Astrocyte of the spinal cord (primary cell): ENCODE data around the gene ITGA6.

Experiments used
- DNase-seq: peaks from one replicate; pipeline ENCODE4 v3.0.0; 2011; ENCODE audit warnings: low read depth, low spot score
- H3K4me3 ChIP-seq: 2 replicates; pipeline ENCODE4 v1.5.1; 2011; ENCODE audit warnings: low read depth, mild to moderate bottlenecking, low read length, moderate library complexity
- in situ Hi-C: cut with HindIII; loops from 2 replicates; pipeline ENCODE4 v1.10.0; 2017; ENCODE audit warnings: low sequenced_read_pairs
- TF ChIP-seq, protein P1 (sequence below): IDR thresholded peaks from 2 replicates; pipeline ENCODE4 v1.5.1; 2012; ENCODE audit warnings: low read depth, mild to moderate bottlenecking, low read length, inconsistent platforms

Gene ITGA6

GRCh38 chr2:172496160-172496608 is 68.8 kb downstream of the ITGA6 start:
- no peak for DNase-seq
- TF ChIP-seq, protein P1, sequence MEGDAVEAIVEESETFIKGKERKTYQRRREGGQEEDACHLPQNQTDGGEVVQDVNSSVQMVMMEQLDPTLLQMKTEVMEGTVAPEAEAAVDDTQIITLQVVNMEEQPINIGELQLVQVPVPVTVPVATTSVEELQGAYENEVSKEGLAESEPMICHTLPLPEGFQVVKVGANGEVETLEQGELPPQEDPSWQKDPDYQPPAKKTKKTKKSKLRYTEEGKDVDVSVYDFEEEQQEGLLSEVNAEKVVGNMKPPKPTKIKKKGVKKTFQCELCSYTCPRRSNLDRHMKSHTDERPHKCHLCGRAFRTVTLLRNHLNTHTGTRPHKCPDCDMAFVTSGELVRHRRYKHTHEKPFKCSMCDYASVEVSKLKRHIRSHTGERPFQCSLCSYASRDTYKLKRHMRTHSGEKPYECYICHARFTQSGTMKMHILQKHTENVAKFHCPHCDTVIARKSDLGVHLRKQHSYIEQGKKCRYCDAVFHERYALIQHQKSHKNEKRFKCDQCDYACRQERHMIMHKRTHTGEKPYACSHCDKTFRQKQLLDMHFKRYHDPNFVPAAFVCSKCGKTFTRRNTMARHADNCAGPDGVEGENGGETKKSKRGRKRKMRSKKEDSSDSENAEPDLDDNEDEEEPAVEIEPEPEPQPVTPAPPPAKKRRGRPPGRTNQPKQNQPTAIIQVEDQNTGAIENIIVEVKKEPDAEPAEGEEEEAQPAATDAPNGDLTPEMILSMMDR: no peak
- in situ Hi-C loops: no loop called here
- no peak overlapping the region for H3K4me3 ChIP-seq

- no peak overlapping the region for H3K4me3 ChIP-seq
- TF ChIP-seq, protein P1: no peak
- no peak for DNase-seq
- in situ Hi-C loops: no loop called here
Measured at GRCh38 chr2:172507199-172507598, 79.8 kb downstream of the ITGA6 start.

- in situ Hi-C loops: no loop called here
- TF ChIP-seq, protein P1: no peak
- DNase-seq: no peak
- no peak overlapping the region for H3K4me3 ChIP-seq
Measured at GRCh38 chr2:172510088-172510487, 82.7 kb downstream of the ITGA6 start.

DNA sequence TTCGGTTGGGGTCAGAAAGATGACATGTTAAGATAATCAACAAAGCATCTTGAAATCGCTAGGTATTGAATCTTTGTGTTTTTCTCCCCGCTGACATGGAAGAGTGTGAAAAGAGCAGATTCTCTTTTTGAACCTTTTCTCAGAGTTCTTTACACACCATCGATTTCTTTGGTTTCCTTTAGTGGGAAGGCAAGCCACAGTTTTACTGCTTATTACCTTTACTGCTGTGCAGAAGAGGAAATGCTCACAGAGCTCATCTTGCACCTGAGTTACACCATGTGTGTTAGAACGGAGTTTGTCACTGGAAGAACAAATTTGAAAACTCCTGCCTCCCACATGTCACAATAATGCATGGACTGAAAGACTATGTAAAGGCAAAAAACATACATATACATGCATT is 83.2 kb downstream of the ITGA6 start:
- no peak overlapping the region for H3K4me3 ChIP-seq
- in situ Hi-C loops: no loop called here
- DNase-seq: no peak
- TF ChIP-seq, protein P1: no peak

DNA sequence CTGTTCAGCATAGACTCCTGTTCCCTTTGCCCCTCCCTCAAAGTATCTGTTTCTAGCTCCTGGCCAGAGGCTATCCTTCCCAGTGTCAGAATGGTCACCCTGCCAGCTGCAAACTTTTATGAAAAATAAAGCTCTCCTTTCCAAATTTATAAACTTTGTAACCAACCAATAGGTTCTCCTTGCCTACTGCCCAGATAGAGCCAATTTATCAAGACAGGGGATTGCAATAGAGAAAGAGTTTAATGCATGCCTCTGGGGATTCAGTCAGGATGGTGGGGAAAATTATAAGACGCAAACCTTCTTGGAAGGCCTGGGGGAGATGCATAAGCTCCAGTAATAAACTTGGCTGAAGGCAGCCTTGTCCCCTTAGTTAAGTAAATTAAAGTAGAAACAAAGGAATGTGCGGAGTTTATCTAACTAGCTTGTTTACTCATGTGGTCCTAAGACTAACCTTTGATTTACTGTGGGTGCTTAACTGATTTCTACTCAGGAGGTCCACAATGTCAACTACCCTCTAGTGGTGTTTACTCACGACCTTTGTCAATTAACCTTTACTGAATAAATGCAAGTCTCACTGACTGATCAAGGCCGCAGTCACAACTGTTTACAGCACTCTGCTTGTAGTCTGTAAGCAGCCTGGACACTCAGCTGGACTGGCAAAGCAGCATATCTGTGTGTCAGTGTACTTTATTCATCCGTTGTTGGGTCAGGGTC is 85.6 kb downstream of the ITGA6 start:
- TF ChIP-seq, protein P1: no peak
- in situ Hi-C loops: no loop called here

GRCh38 chr2:172513524-172513900 is 86.1 kb downstream of the ITGA6 start:
- no peak overlapping the region for H3K4me3 ChIP-seq
- TF ChIP-seq, protein P1: no peak
- DNase-seq: no peak
- in situ Hi-C loops: no loop called here

More for the DNA sequence above, 85.6 kb downstream of the ITGA6 start:
- no peak overlapping the region for H3K4me3 ChIP-seq
- DNase-seq: no peak
